Endometrial microvascular endothelial cells (primary cell): ENCODE results near the gene EPHB6. TPM values are rescaled to one million over a fixed set of nuclear protein-coding genes. Genes with fewer than 3 reads are reported as not detected.

ENCODE experiments used
- in situ Hi-C: cut with HindIII; loops from 2 replicates; pipeline ENCODE4 v1.10.0; 2017; ENCODE audit warnings: low sequenced_read_pairs, low pct_unique_long_range_greater_than_20kb; ENCODE audit errors: inconsistent ontology term
- total RNA-seq: library from RNA; depleted of rRNA; stranded (reverse); fragments of >200 nt; gene quantifications from one replicate; pipeline ENCODE4 v1.2.3, GENCODE V29; 2015; ENCODE audit errors: inconsistent ontology term

The EPHB6 gene
- total RNA-seq, 1 donor from 2014 or later = not detected

DNA sequence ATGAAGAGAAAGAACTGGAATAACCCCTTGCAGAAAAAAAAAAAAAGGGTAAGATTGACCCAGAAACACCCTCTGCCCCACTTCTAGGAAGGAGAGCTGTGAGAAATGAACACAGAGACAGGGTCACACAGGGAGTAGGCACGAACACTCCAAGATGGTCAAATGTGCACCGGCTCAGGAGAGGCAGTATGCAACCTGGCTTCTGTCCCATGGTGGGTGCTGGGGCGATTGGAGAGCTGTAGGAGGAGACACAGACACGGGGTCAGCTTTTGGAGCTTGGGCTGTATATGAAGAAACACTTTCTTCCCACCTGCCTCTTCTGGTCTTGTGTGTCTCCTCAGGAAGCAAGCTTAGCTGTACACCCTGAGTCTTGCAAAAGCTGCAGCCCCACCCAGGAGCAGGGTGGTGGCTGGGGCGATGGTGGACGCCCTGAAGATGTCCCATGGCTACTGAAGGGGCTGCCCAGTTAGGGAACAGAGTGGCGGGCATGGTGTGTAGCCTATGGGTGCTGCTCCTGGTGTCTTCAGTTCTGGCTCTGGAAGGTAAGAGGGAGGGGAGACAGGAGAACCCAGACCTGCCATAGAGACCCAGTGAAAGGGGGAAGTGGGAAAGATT lies 8.0 kb downstream of the EPHB6 start:
- in situ Hi-C loops = no loop called here

DNA sequence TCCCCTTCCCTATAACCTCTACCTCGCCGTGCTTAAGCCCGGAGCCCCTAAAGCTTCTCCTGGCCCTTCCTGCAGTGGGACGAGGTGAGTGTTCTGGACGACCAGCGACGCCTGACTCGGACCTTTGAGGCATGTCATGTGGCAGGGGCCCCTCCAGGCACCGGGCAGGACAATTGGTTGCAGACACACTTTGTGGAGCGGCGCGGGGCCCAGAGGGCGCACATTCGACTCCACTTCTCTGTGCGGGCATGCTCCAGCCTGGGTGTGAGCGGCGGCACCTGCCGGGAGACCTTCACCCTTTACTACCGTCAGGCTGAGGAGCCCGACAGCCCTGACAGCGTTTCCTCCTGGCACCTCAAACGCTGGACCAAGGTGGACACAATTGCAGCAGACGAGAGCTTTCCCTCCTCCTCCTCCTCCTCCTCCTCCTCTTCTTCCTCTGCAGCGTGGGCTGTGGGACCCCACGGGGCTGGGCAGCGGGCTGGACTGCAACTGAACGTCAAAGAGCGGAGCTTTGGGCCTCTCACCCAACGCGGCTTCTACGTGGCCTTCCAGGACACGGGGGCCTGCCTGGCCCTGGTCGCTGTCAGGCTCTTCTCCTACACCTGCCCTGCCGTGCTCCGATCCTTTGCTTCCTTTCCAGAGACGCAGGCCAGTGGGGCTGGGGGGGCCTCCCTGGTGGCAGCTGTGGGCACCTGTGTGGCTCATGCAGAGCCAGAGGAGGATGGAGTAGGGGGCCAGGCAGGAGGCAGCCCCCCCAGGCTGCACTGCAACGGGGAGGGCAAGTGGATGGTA lies 9.2 kb downstream of the EPHB6 start:
- in situ Hi-C loops = no loop called here

DNA sequence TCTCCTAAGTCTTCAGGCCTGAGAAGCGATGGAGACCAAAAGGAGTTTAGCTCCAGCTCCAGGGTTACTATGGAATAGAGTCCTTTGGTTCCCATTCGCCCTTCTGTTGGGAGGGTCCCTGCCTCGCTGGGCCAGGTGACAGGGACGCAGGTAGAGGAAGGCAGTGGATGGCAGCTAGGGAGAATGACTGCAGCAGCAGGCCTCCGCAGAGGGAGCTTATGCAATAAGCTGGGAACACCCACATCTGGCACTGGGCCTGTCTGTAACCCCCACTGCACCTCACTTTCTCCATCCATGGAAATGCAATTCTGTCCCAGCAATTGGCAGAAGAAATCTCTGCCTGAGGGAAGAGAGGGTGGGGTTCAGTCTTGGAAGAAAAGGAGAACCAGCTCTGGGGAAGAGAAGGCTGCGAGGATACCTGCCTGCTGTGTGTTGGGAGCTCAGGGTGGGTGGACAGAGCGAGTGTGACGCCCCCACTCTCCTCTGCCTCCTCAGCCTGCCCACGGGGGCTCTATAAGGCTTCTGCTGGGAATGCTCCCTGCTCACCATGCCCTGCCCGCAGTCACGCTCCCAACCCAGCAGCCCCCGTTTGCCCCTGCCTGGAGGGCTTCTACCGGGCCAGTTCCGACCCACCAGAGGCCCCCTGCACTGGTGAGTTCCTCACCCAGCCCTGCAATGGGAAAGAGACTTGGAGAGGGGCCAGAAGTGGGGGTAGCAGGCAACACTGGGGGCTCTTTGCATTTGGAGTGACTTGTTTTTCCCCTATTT lies 10.3 kb downstream of the EPHB6 start:
- in situ Hi-C loops = no loop called here

DNA sequence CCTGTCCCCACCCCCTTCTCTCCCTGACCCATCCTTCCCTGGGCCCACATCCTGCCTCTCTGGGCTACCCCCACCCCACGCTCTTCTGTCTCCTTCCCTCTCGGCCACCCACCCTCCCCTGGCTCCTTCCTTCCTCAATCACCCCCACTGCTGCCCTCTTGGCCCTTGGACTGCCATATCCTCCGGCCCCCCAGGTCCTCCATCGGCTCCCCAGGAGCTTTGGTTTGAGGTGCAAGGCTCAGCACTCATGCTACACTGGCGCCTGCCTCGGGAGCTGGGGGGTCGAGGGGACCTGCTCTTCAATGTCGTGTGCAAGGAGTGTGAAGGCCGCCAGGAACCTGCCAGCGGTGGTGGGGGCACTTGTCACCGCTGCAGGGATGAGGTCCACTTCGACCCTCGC lies 10.9 kb downstream of the EPHB6 start:
- in situ Hi-C loops = no loop called here

DNA sequence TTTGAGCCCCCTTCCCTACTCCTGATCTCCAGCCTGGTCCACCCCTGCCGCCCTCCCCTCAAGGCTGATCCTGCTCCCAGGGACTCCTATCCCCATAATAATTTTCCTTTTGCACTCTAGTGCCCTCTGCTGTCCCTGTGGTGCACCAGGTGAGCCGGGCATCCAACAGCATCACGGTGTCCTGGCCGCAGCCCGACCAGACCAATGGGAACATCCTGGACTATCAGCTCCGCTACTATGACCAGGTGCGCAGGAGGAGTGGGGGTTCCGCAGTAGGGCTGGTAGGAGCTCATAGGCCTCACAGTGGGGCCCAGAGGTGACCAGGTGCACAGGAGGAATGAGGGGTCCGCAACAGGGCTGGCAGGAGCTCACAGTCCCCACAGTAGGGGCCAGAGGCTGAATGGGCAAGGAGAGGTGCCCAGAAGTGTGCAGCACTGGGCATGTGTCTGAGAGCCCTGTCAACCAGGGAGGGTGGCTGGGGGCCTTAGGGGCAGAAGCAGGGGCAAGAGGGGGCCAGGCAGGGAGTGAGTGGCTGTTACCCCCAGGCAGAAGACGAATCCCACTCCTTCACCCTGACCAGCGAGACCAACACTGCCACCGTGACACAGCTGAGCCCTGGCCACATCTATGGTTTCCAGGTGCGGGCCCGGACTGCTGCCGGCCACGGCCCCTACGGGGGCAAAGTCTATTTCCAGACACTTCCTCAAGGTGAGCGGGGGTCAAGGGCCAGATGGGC lies 11.7 kb downstream of the EPHB6 start:
- in situ Hi-C loops = no loop called here

DNA sequence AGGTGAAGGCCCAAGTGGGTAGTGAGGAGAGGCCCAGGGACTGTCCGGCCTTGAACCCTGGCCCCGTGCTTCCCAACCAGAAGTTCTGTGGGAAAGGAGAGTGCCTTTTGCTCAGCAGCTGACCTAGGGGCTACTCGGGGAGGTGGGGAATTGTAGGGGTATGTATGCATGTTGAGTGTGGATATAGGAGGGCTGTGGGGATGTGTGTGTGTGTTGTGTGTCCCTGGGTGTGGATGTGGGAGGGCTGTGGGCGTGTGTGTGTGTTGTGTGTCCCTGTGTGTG lies 12.2 kb downstream of the EPHB6 start:
- in situ Hi-C loops = no loop called here

DNA sequence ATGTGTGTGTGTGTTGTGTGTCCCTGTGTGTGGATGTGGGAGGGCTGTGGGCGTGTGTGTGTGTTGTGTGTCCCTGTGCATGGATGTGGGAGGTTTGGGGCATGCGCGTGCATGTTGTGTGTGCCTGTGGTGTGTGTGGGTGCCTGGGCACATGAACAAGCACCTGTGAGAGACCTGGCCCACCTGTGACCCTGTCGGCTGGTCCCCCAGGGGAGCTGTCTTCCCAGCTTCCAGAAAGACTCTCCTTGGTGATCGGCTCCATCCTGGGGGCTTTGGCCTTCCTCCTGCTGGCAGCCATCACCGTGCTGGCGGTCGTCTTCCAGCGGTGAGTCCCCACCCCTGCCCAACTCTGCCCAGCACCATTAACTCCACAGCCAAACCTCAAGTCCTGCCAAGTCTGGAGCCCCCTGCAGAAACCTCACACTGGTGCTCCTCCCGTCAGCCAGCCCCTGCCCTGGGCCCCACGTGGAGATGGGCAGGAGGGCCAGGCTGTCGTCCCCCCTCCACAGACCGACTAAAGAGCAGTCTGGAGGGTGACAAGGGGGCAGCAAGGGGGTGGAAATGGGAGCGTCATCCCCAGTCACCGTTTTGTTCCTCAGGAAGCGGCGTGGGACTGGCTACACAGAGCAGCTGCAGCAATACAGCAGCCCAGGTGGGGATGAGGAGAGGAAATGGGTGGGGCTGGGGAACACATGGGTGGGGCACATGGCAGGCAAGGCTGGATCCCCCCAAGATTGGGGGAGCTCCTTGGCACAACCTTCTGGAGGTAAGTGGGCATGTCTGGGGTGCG lies 12.7 kb downstream of the EPHB6 start:
- in situ Hi-C loops = no loop called here

DNA sequence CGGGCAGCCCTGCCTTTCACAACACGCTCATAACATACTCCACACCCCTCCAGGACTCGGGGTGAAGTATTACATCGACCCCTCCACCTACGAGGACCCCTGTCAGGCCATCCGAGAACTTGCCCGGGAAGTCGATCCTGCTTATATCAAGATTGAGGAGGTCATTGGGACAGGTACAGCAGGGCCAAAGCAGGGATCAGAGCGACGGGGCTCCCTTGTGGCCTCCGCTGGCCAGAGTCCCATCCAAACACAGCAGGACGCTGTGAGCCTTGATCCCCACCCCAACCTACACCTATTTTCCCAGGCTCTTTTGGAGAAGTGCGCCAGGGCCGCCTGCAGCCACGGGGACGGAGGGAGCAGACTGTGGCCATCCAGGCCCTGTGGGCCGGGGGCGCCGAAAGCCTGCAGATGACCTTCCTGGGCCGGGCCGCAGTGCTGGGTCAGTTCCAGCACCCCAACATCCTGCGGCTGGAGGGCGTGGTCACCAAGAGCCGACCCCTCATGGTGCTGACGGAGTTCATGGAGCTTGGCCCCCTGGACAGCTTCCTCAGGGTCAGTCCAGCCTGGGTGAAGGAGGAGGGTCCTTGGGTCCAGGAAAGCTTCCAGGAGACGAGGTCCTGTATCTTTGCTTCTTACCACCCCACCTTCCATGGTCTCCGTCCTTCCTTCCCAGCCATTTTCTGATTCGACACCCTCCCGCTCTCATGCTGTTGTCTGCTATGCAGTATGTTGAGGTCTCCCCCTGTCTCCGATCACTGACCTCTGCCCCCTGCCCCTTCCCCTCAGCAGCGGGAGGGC lies 13.5 kb downstream of the EPHB6 start:
- in situ Hi-C loops = no loop called here

DNA sequence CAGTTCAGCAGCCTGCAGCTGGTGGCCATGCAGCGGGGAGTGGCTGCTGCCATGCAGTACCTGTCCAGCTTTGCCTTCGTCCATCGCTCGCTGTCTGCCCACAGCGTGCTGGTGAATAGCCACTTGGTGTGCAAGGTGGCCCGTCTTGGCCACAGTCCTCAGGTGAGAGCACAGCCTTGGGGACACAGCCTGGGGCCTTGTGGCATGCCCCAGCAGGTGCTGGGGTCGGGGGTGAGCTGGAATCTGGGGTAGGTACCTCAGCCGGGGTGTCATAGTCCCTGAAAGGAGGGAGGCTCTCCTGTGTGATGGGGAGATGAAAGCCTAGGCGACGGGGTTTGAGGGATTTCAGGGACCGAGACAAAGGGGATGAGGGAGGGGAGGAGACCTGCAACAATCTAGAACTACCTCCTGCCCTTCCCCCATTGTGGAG lies 14.1 kb downstream of the EPHB6 start:
- in situ Hi-C loops = no loop called here

DNA sequence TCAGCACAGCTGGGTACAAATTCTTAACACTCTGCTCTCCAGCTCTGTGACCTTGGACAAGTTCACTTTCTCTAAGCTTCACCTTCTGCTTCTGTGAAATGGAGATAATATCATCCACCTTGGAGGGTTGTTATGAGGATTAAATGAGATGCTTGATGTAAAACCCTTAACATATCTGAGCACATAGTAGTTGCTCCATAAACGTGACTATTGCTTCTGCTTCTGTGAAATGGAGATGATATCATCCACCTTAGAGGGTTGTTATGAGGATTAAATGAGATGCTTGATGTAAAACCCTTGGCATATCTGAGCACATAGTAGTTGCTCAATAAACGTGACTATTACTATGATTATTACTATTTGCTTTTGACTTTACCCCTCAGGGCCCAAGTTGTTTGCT lies 14.6 kb downstream of the EPHB6 start:
- in situ Hi-C loops = no loop called here

DNA sequence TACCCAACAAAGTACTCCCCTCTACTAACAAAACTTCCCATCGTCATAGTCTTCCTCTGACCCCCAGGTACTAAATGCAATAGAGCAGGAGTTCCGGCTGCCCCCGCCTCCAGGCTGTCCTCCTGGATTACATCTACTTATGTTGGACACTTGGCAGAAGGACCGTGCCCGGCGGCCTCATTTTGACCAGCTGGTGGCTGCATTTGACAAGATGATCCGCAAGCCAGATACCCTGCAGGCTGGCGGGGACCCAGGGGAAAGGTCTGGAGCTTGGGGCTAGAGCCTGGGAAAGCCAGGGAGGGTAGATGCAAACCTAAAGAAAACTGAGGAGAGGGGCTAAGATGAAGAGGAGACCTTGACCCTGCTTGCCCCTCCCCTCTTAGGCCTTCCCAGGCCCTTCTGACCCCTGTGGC lies 15.3 kb downstream of the EPHB6 start:
- in situ Hi-C loops = no loop called here

DNA sequence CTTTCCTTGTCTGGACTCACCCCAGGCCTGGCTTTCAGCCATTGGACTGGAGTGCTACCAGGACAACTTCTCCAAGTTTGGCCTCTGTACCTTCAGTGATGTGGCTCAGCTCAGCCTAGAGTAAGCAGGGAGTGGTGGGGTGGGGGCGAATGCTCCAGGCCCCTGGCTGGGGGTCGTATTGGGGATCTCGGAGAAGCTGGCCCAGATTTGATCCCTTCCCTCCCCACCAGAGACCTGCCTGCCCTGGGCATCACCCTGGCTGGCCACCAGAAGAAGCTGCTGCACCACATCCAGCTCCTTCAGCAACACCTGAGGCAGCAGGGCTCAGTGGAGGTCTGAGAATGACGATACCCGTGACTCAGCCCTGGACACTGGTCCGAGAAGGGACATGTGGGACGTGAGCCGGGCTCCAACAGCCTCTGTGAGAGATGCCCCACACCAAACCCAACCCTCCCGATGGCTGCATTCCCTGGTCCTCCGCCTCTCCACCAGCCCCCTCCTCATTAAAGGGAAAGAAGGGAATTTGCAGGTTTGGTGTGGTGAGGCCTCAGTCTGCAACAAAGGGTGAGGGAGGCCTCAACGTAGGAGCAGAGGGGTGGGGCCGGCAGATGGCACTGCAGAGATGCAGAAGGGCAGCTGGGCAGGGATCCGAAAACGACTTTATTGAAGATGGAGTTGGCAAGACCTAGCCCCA lies 15.8 kb downstream of the EPHB6 start:
- in situ Hi-C loops = no loop called here

DNA sequence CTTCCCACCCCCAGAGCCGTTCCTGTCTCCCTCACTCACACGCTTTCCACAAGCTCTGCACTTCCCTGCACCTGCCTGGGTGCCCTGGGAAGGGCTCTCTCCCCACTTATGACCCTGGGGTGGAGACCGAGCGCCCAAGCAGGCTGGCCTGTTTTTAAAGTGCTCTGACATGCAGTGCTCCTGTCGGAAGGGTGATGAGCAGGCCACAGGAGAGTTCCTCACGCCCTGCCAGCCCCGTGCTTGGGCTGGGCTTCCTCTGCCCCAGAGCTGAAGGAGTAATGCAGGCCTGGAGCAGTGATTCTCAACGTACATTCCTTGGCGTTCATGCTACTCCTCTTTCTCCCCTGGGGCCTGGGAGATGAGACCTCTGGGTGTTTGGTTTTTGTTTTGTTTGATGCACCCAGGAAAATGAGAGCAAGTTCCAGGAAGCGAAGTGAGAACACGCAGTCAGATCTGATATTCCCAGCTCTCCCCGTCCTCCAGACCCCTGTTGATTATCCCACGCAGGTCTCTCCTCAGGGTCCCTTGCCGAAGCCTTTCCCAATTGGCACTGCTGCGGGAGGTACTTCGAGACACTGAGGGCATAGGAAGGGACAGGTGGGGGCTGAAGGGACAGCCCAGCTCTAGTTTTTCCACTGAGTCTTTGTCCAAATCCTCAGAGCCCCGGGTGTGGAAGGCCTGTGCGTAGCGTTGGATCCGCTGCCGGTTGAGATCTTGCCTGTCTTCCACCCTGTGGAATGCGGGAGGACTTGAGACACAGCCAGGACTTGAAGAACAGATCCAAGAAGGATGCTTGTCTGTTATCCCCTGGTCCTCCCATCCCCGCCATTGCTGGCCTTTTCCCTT lies 16.6 kb downstream of the EPHB6 start:
- in situ Hi-C loops = no loop called here

DNA sequence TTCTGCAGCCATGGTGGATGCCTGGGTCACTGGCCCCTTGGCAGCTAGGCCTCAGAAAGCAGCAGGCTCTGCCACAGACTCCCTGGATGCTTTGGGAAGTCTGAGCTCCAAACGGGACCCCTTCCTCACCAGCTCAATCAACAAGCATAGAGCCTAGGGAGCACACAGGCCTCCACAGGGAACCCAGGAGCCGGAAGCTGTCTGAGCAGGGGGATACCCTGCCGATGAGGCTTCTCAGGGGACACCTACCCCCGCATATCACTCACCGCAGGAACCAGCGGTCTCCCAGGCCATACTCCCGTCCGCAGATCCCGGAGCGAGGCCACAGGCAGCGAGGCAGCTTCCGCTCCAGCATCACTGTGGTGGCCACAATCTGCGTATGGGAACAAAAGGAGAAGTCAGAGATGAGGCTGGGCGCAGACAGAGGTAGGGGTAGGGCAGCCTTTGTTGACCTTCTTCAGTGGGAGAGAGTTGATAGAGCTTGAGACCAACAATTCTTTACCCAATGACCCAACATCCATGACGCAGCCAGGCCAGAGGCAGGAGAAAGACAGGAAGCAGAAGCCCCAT lies 17.3 kb downstream of the EPHB6 start:
- in situ Hi-C loops = no loop called here

DNA sequence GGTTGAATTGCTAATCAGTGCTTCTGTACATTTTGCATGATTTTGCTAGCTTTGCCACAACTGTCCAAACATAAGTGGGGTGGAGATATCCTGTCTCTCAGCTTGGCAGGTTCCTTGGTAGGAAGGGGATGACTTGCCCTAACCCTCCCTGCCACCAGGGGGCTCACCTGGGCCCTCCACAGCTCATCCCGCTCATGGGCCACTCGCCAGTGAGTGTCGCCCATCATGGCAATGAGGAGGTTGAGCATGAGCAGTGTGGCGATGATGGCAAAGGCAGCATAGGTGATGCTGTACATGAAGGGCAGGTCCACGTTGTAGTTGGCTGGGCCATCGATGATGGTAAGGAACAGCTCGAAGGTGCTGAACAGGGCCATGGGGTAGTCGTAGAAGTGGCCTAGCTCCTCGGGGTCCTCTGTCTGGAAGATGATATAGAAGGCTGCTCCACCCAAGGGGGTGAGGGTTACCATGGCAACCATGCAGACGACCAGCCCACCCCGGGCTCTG lies 18.5 kb downstream of the EPHB6 start:
- in situ Hi-C loops = no loop called here

DNA sequence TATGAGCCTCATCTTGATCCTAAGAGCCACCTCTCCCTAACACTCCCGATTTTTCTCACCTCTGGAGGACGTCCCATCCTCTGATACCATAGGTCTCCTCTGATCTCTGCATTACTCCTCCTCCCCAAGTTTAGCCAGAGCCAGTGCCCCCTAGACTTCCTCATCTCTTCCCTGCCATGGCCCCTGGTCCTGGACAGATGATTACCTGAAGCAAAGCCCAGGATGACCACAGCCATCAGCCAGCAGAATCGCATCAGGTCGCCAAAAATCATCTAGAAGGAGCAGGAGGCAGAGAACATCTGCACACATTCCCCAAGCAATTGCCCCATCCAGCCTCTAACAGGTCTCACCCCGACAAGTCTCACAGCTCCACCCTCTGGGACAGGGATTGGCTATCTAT lies 19.0 kb downstream of the EPHB6 start:
- in situ Hi-C loops = no loop called here
